ENCODE results near the gene DDAH1. TPM values are rescaled to one million over a fixed set of nuclear protein-coding genes. Genes with fewer than 3 reads are reported as not detected.
"Not testable (repeated sequence)": the region's sequence is repeated elsewhere in the genome, so short reads cannot be mapped to it uniquely, and the experiment has no call there.

Gene DDAH1
- total RNA-seq, 1 donor from 2014 or later: 5.4 TPM

DNA sequence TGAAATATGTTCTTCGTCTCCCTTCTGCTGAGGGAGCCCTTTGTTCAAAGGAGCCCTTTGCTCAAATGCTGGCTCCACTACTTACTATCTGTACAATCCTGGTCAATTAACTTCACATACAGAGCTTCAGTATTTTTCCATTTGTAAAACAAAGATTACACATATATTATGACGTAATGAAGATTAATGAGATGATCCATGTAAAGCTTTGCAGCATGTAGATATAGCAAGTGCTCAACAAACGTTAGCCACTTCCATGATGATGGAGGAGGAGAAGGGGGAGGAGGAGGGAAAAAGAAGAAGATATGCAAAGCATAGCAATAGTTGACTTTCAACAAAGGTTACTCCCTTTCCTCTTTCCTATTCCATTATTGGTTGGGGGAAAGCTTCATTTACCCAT lies 10.1 kb upstream of the DDAH1 start:
- no peak for DNase-seq
- TF ChIP-seq, protein P1, sequence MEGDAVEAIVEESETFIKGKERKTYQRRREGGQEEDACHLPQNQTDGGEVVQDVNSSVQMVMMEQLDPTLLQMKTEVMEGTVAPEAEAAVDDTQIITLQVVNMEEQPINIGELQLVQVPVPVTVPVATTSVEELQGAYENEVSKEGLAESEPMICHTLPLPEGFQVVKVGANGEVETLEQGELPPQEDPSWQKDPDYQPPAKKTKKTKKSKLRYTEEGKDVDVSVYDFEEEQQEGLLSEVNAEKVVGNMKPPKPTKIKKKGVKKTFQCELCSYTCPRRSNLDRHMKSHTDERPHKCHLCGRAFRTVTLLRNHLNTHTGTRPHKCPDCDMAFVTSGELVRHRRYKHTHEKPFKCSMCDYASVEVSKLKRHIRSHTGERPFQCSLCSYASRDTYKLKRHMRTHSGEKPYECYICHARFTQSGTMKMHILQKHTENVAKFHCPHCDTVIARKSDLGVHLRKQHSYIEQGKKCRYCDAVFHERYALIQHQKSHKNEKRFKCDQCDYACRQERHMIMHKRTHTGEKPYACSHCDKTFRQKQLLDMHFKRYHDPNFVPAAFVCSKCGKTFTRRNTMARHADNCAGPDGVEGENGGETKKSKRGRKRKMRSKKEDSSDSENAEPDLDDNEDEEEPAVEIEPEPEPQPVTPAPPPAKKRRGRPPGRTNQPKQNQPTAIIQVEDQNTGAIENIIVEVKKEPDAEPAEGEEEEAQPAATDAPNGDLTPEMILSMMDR (IDR thresholded peaks at IDR 0.05; ENCODE audit: partially characterized antibody, unreplicated experiment): no peak
- Mint-ChIP-seq H3K4me1 (ENCODE audit: low read depth, unreplicated experiment) (no peaks in the 10 kb centered on the region), H3K9me3 (ENCODE audit: unreplicated experiment) (no peaks in the 10 kb centered on the region), H3K4me3 (ENCODE audit: unreplicated experiment) (no peak overlapping the region), H3K36me3 (ENCODE audit: unreplicated experiment) (no peaks in the 10 kb centered on the region), H3K27me3 (ENCODE audit: unreplicated experiment) (peaks cover 1% of the 10 kb centered on the region), H3K27ac (ENCODE audit: unreplicated experiment) (no peak overlapping the region)

DNA sequence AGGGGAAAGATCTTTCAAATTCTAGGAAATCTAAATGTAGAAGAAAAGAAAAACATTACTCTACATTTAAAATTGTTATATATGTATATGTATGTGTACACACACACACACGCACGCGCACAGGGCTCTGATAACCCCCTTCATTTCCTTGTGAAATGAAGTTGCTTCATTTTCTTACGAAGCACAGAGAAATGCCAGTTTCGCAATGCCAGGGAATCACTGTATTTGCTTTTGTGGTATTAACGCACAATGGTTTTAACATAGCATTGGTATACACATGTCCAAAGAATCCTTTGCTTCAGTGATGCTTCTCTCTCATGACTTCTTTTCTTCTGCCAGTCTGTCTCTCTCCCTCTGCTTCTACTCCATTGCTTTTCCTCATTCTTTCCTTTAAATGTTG lies 8.4 kb upstream of the DDAH1 start:
- Mint-ChIP-seq H3K36me3 (ENCODE audit: unreplicated experiment) (no peaks in the 10 kb centered on the region), H3K27ac (ENCODE audit: unreplicated experiment) (no peak overlapping the region), H3K27me3 (ENCODE audit: unreplicated experiment) (peaks cover 1% of the 10 kb centered on the region), H3K9me3 (ENCODE audit: unreplicated experiment) (no peaks in the 10 kb centered on the region), H3K4me3 (ENCODE audit: unreplicated experiment) (no peak overlapping the region), H3K4me1 (ENCODE audit: low read depth, unreplicated experiment) (no peaks in the 10 kb centered on the region)
- DNase-seq: no peak
- TF ChIP-seq, protein P1 (IDR thresholded peaks at IDR 0.05; ENCODE audit: partially characterized antibody, unreplicated experiment): no peak

- H3K27ac Mint-ChIP-seq (ENCODE audit: unreplicated experiment): no peak overlapping the region
Measured at GRCh38 chr1:85471558-85471957, 6.6 kb upstream of the DDAH1 start.

DNA sequence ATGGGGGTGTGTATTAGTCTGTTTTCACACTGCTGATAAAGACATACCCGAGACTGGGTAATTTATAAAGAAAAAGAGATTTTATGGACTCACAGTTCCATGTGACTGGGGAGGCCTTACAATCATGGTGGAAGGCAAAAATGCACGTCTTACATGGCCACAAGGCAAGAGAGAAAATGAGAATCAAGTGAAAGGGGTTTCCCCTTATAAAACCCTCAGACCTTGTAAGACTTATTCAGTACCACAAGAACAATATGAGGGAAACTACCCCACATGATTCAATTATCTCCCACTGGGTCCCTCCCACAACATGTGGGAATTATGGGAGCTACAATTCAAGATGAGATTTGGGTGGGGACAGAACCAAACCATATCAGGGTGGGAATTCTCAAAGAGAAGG lies 5.2 kb upstream of the DDAH1 start:
- not testable (repeated sequence) for H3K4me3 Mint-ChIP-seq (ENCODE audit: unreplicated experiment); H3K36me3 Mint-ChIP-seq (ENCODE audit: unreplicated experiment); DNase-seq; H3K27ac Mint-ChIP-seq (ENCODE audit: unreplicated experiment); H3K9me3 Mint-ChIP-seq (ENCODE audit: unreplicated experiment); H3K4me1 Mint-ChIP-seq (ENCODE audit: low read depth, unreplicated experiment); H3K27me3 Mint-ChIP-seq (ENCODE audit: unreplicated experiment)

More at GRCh38 chr1:85471558-85471957, 6.6 kb upstream of the DDAH1 start:
- H3K4me1 Mint-ChIP-seq (ENCODE audit: low read depth, unreplicated experiment): no peaks in the 10 kb centered on the region
- no peak overlapping the region for H3K4me3 Mint-ChIP-seq (ENCODE audit: unreplicated experiment)
- H3K9me3 Mint-ChIP-seq (ENCODE audit: unreplicated experiment): no peaks in the 10 kb centered on the region
- TF ChIP-seq, protein P1 (IDR thresholded peaks at IDR 0.05; ENCODE audit: partially characterized antibody, unreplicated experiment): no peak
- H3K36me3 Mint-ChIP-seq (ENCODE audit: unreplicated experiment): no peaks in the 10 kb centered on the region
- no peak for DNase-seq
- peaks cover 1% of the 10 kb centered on the region for H3K27me3 Mint-ChIP-seq (ENCODE audit: unreplicated experiment)

DNA sequence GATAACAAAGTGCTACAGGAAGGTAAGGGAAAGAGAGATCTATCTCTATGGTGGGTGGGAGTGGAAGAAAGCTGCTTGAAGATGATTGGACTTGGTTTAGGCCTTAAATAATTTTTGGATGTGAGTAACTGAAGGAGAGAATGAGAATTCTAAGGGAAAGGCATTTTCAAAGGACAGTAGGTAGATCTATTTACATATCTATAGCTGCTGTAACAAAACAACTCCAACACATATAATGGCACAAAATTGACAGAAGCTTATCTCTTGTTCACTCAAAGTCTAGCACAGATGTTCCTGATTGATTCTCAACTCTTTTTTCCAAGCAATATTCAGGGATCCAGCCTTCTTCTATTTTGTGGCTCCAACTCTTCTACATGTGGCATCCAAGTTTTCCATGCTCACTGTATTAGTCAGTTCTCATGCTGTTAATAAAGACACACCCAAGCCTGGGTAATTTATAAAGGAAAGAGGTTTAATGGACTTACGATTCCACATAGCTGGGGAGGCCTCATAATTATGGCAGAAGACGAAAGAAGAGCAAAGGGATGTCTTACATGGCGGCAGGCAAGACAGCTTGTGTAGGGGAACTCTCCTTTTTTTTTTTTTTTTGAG lies 3.1 kb upstream of the DDAH1 start:
- DNase-seq: no peak
- Mint-ChIP-seq H3K4me3 (ENCODE audit: unreplicated experiment) (no peak overlapping the region), H3K36me3 (ENCODE audit: unreplicated experiment) (no peaks in the 10 kb centered on the region), H3K4me1 (ENCODE audit: low read depth, unreplicated experiment) (peaks cover 2% of the 10 kb centered on the region), H3K27ac (ENCODE audit: unreplicated experiment) (no peak overlapping the region), H3K27me3 (ENCODE audit: unreplicated experiment) (peaks cover 9% of the 10 kb centered on the region), H3K9me3 (ENCODE audit: unreplicated experiment) (peaks cover 2% of the 10 kb centered on the region)
- TF ChIP-seq, protein P1 (IDR thresholded peaks at IDR 0.05; ENCODE audit: partially characterized antibody, unreplicated experiment): no peak
